Skin of body (tissue), 2 donors: ENCODE measurements around the gene CLDN7. TPM values are rescaled to one million over a fixed set of nuclear protein-coding genes. Genes with fewer than 3 reads are reported as not detected.

Experiments
- DNase-seq: peaks from one replicate; lab custom pipeline; 2025; lab: John Stamatoyannopoulos, UW
- total RNA-seq: library from RNA; depleted of rRNA; stranded (reverse); fragments of >200 nt; gene quantifications from one replicate; pipeline ENCODE4 v1.2.3, GENCODE V29; 2014

Gene CLDN7
- total RNA-seq, 1 donor from 2014 or later = 5.4 TPM

GRCh38 chr17:7289256-7290032, 27.2 kb upstream of the CLDN7 start:
- no peak for DNase-seq

- no peak for DNase-seq
Observed at GRCh38 chr17:7285679-7286078, 23.4 kb upstream of the CLDN7 start.

GRCh38 chr17:7284911-7285310, 22.6 kb upstream of the CLDN7 start:
- DNase-seq = no peak

- no peak for DNase-seq
Observed at GRCh38 chr17:7283471-7284216, 21.4 kb upstream of the CLDN7 start.

DNA sequence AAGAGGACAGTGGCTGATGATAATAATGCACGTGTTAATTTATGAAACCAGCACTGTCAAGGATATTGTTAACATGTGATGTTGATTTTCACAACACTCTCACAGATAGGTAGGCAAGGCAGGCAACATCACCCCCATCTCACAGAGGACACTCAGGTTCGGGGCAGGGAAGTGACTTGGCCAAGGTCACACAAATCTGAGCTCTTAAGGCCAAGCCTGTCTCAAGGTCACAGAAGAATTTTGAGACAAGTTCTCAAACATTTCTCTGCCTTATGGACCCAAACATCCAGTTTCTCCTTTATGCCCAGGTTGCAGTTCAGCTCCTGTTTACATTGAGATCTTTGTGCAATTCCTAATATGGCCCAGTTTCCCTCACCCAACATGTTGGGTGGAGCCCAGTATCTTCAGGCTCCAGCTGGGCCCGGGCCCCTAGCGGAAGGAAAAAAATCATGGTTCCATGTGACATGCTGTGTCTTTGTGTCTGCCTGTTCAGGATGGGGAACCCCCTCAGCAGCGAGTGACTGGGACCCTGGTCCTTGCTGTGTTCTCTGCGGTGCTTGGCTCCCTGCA, 20.6 kb upstream of the CLDN7 start:
- DNase-seq = no peak

DNA sequence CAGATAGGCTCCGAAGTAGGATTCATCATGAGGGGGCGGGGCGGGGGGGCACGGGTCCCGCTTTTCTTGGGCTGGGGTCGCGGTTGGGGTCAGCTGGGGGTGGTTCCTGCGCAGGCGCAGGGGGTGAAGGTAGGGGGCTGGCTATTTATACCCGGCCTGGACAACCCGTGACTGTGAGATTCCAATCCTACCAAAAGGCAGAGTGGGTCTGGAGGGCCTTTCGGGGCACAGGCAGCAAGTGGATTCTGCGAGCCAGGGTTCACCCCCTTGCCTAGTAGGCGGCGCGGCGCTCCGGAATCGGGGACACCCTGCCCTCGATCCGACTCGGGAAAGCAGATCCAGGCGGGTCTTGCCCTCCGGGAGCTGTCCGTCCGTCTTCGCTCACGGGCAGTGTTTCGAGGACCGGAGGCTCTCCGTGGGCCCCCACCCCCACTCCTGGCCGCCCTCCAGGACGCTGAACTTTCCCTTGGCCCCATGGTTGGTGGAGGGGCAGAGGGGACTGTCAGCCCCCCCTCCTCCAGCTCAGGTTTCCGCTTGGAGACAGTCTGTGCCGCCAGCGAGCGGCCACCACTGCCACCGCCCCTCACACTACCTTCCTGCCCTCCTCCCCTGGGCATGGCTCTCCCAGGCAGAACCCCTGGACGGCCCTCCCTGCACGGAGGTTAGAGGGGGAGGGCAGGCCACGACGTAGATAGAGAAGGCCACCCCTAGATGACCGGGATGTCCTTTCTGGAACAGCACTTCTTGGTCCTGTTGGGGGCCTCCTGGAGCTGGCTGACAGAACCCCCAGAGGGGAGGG, 19.9 kb upstream of the CLDN7 start:
- DNase-seq = no peak

- peak; percentile 87 for DNase-seq
Observed at GRCh38 chr17:7281074-7281952, 19.0 kb upstream of the CLDN7 start, which contains the start of gene SLC2A4. TSS of gene SLC2A4 (plus strand) at chr17:7281718. CDS start at chr17:7281935, 217 bp downstream.

DNA sequence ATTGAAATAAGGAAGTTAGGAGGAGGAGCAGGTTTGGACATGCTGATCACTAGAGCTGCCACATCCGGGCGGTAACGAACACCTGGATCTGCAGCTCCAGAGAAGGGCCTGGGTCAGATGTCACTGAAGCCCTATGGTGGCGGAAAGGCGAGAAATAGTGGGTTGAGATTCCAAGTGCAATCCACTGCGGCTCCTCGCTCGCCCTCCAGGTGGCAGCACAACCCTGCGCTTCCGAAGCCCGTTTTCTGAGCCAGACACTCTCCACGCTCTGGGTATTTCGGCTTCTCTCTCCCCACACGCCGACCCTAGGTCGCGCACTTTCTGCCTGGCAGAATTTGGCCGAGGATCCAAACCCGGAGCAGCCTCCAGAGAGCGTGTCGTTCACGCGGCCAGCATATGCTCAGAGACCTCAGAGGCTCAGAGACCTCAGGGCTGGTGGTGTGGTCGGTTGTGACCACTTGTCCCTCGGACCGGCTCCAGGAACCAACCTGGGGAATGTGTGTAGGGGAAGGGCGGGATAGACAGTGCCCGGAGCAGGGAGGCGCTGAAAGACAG, 18.3 kb upstream of the CLDN7 start:
- peak; percentile 79 for DNase-seq

DNA sequence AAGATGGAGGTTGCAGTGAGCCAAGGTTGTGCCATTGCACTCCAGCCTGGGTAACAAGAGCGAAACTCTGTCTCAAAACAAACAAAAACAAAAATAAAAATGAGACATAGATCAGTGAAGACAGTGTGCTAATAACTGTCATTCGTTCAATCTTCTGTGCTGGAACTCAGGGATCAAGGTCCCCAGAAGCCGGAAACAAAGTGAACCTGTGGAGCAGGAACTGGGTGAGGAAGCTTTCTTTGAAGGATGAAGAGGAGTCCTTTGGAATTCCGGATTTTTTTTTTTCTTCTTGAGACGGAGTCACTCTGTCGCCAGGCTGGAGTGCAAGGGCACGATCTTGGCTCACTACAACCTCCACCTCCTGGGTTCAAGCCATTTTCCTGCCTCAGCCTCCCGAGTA, 17.2 kb upstream of the CLDN7 start:
- DNase-seq = no peak

- DNase-seq = no peak
Observed at GRCh38 chr17:7266784-7267183, 4.5 kb upstream of the CLDN7 start.

DNA sequence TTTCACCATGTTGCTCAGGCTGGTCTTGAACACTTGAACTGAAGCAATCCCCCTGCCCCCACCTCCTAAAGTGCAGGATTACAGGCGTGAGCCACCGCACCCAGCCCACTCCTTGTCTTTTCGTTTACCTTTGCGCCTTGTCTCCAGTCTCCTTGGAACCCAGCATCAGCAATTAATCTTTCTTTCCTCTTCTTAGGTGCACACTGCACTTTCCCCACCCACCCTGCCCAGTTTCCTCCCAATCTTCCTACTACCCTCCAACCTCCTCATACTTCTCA, 1.5 kb upstream of the CLDN7 start:
- DNase-seq = no peak

DNA sequence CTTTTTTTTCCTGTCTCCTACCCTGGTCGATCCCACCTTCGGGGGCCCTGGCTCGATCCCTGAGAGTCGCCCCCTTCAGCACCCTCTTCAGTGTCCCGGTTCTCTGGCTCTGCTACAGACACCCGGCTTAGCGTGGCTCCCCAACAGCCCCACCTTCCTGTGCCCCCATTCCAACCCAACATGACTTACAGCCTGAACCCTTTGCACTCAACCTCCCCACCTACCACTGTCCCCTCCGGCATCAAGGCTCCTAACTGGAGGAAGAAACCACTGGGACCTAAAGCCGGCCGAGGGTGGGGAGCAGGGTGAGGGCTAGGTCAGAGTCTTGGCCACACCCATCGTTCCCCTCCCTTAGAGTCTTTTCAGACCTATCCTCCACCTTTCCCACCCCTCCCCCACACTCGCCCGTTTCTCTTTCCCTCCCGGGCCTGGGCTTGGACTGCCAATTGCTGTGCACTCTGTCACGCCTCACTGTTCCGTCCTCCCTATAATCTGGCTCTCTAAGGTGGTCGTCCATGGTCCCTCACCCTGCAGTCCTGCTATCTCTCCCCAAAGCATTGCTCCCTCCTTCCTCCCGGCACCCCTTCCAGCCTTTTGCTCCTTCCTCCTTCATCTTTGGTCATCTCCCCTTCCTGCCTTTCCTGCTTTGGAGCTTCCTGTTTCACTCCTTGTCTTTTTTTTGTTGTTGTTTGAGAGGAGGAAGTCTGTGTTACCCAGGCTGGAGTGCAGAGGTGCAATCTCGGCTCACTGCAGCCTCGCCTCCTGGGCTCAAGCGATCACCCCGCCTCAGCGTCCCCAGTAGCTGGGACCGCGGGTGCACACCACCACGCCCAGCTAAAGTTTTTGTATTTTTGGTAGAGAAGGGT, 890 bp upstream of the CLDN7 start:
- no peak for DNase-seq

GRCh38 chr17:7261379-7262191, 693 bp downstream of the CLDN7 start:
- DNase-seq = no peak

DNA sequence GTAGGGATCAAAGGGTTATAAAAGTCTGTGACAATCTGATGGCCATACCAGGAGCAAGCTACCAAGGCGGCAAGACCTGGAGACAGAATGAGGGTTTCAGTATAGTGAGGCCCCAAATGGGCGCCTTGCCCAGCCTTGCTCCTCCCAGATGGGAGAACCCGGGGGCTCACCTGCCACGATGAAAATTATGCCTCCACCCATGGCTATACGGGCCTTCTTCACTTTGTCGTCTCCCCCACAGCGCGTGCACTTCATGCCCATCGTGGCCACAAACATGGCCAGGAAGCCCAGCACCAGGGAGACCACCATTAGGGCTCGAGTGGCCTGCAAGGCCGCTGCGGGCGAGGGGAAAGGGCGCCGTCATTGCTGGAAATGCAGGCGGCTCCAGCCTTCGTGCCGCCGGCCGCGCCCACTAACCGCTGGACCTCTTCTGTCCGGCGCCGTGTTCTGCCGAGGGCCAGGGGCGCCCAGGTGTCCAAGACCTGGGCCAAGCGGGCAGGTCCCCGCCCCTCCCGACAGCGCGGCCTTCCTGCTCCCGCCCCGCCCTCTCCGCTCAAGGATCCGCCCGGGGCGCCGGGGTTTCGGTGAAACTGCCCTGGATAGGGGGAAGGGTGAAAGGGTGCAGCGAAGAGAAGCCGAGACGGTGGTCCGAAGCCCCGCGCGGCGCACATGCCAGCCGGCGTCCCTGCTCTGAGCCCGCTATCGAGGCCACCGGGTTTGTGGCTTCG, 1.5 kb downstream of the CLDN7 start:
- DNase-seq = no peak

- no peak for DNase-seq
Observed at GRCh38 chr17:7260151-7260550, 2.1 kb downstream of the CLDN7 start.

- no peak for DNase-seq
Observed at GRCh38 chr17:7259555-7259889, 2.8 kb downstream of the CLDN7 start.

GRCh38 chr17:7258731-7259554, 3.3 kb downstream of the CLDN7 start:
- DNase-seq = no peak
